ENCODE data around the gene WASF1. TPM values are rescaled to one million over a fixed set of nuclear protein-coding genes. Genes with fewer than 3 reads are reported as not detected.

Gene WASF1
- total RNA-seq, 3 donors from 2014 or later (not counting 1 experiment from before 2014, with no cell fraction given), result 0.25 to 0.90 (median 0.45) TPM

DNA sequence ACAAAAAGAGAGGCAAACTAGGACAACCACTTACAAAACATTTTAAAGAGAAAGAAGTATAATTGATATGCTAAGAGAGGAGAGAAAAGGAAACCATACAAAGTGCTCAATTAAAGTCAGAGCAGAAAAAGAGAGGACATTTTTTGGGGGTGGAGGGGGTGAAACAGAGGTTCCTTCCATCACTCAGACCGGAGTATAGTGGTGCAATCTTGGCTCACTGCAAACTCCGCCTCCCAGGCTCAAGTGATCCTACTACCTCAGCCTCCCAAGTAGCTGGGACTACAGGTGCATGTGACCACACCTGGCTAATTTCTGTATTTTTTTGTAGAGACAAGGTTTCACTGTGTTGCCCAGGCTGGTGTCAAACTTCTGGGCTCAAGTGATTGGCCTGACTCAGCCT lies 9.4 kb downstream of the WASF1 start:
- H3K36me3 ChIP-seq (ENCODE audit: control insufficient read depth, insufficient read depth, low read length), result no peaks in the 10 kb centered on the region
- peaks cover 9% of the 10 kb centered on the region for H3K27me3 ChIP-seq (ENCODE audit: control insufficient read depth, insufficient read depth, low read length)
- Mint-ChIP-seq H3K9me3 (no peaks in the 10 kb centered on the region), H3K27ac (no peak overlapping the region), H3K4me1 (no peaks in the 10 kb centered on the region), H3K4me3 (no peak overlapping the region), H3K36me3 (no peaks in the 10 kb centered on the region), H3K27me3 (ENCODE audit: low read depth in 2 of 2) (peaks cover 22 to 32% of the 10 kb centered on the region in 2 donors)
- no peak overlapping the region for H3K4me3 ChIP-seq (ENCODE audit: low read length)
- H3K27ac ChIP-seq (ENCODE audit: low read length), result no peak overlapping the region
- TF ChIP-seq, protein P1, sequence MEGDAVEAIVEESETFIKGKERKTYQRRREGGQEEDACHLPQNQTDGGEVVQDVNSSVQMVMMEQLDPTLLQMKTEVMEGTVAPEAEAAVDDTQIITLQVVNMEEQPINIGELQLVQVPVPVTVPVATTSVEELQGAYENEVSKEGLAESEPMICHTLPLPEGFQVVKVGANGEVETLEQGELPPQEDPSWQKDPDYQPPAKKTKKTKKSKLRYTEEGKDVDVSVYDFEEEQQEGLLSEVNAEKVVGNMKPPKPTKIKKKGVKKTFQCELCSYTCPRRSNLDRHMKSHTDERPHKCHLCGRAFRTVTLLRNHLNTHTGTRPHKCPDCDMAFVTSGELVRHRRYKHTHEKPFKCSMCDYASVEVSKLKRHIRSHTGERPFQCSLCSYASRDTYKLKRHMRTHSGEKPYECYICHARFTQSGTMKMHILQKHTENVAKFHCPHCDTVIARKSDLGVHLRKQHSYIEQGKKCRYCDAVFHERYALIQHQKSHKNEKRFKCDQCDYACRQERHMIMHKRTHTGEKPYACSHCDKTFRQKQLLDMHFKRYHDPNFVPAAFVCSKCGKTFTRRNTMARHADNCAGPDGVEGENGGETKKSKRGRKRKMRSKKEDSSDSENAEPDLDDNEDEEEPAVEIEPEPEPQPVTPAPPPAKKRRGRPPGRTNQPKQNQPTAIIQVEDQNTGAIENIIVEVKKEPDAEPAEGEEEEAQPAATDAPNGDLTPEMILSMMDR (IDR thresholded peaks at IDR 0.05), result no peak
- intact Hi-C loops (cut with micrococcal nuclease), result no loop called here
- H3K9me3 ChIP-seq (ENCODE audit: control insufficient read depth, insufficient read depth, low read length), result no peaks in the 10 kb centered on the region
- ATAC-seq (no peak), DNase-seq (no peak)
- WGBS (ENCODE audit: insufficient coverage), result 100% methylated on average over 1 of the region's 2 CpGs
- no peaks in the 10 kb centered on the region for H3K4me1 ChIP-seq (ENCODE audit: control insufficient read depth, insufficient read depth, low read length)

DNA sequence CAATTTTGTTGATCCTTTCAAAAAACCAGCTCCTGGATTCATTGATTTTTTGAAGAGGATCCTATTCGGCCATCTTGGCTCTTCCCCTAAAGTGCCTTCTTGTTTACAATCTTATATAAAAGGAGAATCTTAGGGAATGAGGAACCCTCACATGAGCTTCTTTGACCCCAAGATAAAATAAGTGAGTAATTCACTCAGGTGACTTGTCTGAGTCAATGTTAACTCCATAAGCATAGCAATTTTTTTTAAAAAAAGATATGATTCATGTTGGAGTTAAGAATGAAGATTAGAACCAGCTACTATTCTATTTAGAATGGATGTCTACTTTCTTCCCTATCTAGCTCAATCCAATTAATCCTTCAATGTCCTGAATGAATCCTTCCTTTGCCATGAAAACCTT lies 21.0 kb downstream of the WASF1 start:
- DNase-seq (no peak), ATAC-seq (no peak)
- Mint-ChIP-seq H3K27ac (no peak overlapping the region), H3K4me1 (no peaks in the 10 kb centered on the region), H3K4me3 (no peak overlapping the region), H3K36me3 (no peaks in the 10 kb centered on the region), H3K27me3 (ENCODE audit: low read depth in 2 of 2) (peaks cover 10 to 47% of the 10 kb centered on the region in 2 donors), H3K9me3 (no peaks in the 10 kb centered on the region)
- intact Hi-C loops (cut with micrococcal nuclease), result no loop called here
- Histone ChIP-seq H3K4me3 (ENCODE audit: low read length) (no peak overlapping the region), H3K27me3 (ENCODE audit: control insufficient read depth, insufficient read depth, low read length) (peaks cover 7% of the 10 kb centered on the region), H3K9me3 (ENCODE audit: control insufficient read depth, insufficient read depth, low read length) (no peaks in the 10 kb centered on the region), H3K27ac (ENCODE audit: low read length) (no peak overlapping the region), H3K36me3 (ENCODE audit: control insufficient read depth, insufficient read depth, low read length) (no peaks in the 10 kb centered on the region), H3K4me1 (ENCODE audit: control insufficient read depth, insufficient read depth, low read length) (no peaks in the 10 kb centered on the region)
- TF ChIP-seq, protein P1 (IDR thresholded peaks at IDR 0.05), result no peak
- no CpG with 5 or more reads among the region's 1 CpG for WGBS (ENCODE audit: insufficient coverage)

DNA sequence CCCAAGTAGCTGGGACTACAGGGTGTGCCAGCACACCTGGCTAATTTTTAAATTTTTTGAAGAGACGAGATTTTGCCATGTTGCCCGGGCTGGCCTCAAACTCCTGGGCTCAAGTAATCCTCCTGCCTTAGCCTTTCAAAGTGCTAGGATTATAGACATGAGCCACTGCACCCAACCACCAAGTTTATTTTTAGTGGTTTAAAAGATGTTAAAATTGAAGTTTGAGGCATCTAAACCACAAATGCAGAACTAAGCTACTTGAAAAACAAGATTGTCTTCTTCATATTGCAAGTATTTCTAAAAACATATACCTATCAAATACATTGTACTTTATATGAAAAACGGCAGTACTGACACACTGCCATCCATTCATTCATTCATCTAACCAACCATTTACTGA lies 31.6 kb downstream of the WASF1 start:
- intact Hi-C loops (cut with micrococcal nuclease), result no loop called here
- no peak overlapping the region for H3K4me3 ChIP-seq (ENCODE audit: low read length)
- H3K9me3 ChIP-seq (ENCODE audit: control insufficient read depth, insufficient read depth, low read length), result no peaks in the 10 kb centered on the region
- Mint-ChIP-seq H3K9me3 (no peaks in the 10 kb centered on the region), H3K36me3 (no peaks in the 10 kb centered on the region), H3K27me3 (ENCODE audit: low read depth in 2 of 2) (peaks cover 8 to 10% of the 10 kb centered on the region in 2 donors), H3K4me1 (no peaks in the 10 kb centered on the region), H3K4me3 (no peak overlapping the region), H3K27ac (no peak overlapping the region)
- no peak overlapping the region for H3K27ac ChIP-seq (ENCODE audit: low read length)
- no peaks in the 10 kb centered on the region for H3K4me1 ChIP-seq (ENCODE audit: control insufficient read depth, insufficient read depth, low read length)
- TF ChIP-seq, protein P1 (IDR thresholded peaks at IDR 0.05), result no peak
- WGBS (ENCODE audit: insufficient coverage), result 22% methylated on average over 3 of the region's 3 CpGs
- H3K27me3 ChIP-seq (ENCODE audit: control insufficient read depth, insufficient read depth, low read length), result peaks cover 3% of the 10 kb centered on the region
- no peak for DNase-seq
- no peaks in the 10 kb centered on the region for H3K36me3 ChIP-seq (ENCODE audit: control insufficient read depth, insufficient read depth, low read length)
- ATAC-seq, result no peak

DNA sequence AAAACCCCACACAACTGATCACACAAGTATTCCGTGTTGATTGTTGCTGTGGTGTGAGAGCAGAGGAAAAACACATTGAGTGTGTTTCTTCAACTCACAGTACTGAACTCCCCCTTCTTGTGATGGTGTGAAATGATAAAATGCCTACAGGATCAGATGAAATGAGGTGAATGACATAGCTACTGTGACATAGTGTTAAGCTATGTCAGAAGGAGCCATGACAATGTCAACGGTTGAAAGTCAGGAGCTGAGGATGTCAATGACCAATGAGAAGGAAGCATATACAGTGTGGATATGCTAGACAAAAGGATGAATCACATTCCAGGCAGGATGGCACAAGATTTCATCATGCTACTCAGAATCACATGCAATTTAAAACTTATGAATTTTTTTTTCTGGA lies 38.8 kb downstream of the WASF1 start:
- no peak overlapping the region for H3K27ac Mint-ChIP-seq
- H3K27me3 ChIP-seq (ENCODE audit: control insufficient read depth, insufficient read depth, low read length), result no peaks in the 10 kb centered on the region
- TF ChIP-seq, protein P1 (IDR thresholded peaks at IDR 0.05), result no peak

More for the DNA sequence above, 38.8 kb downstream of the WASF1 start:
- Histone ChIP-seq H3K27ac (ENCODE audit: low read length) (no peak overlapping the region), H3K4me3 (ENCODE audit: low read length) (no peak overlapping the region), H3K4me1 (ENCODE audit: control insufficient read depth, insufficient read depth, low read length) (no peaks in the 10 kb centered on the region), H3K36me3 (ENCODE audit: control insufficient read depth, insufficient read depth, low read length) (no peaks in the 10 kb centered on the region), H3K9me3 (ENCODE audit: control insufficient read depth, insufficient read depth, low read length) (no peaks in the 10 kb centered on the region)
- peaks cover 17 to 29% of the 10 kb centered on the region in 2 donors for H3K27me3 Mint-ChIP-seq (ENCODE audit: low read depth in 2 of 2)
- 52% methylated on average over 1 of the region's 2 CpGs for WGBS (ENCODE audit: insufficient coverage)
- no peaks in the 10 kb centered on the region for H3K36me3 Mint-ChIP-seq
- H3K4me3 Mint-ChIP-seq, result no peak overlapping the region
- ATAC-seq (peak in 1 of 3 donors; percentile 26), DNase-seq (no peak)
- no peaks in the 10 kb centered on the region for H3K9me3 Mint-ChIP-seq
- no peaks in the 10 kb centered on the region for H3K4me1 Mint-ChIP-seq
- intact Hi-C loops (cut with micrococcal nuclease), result no loop called here
